Neural cell (in vitro differentiated cells): Measurements from ENCODE around the gene CCDC127. TPM values are rescaled to one million over a fixed set of nuclear protein-coding genes. Genes with fewer than 3 reads are reported as not detected.

Experiments used
- H2AFZ ChIP-seq: fragments of 200-600, 300-800 bp; sonication (generic), shearing (Covaris generic); 2 replicates; pipeline ENCODE4 v1.6.0; 2014; ENCODE audit warnings: low read depth, mild to moderate bottlenecking, antibody characterized with exemption, low read length, moderate library complexity
- H3F3A ChIP-seq: fragments of 200-600 bp; shearing (Covaris generic); 2 replicates; pipeline ENCODE4 v1.6.1; 2016; ENCODE audit warnings: mild to moderate bottlenecking, moderate library complexity, mixed read lengths, antibody characterized with exemption, low read length; ENCODE audit not compliant: insufficient read depth, poor library complexity, severe bottlenecking
- H3K27ac ChIP-seq: fragments of 200-600, 300-800 bp; sonication (generic), shearing (Covaris generic); 2 replicates; pipeline ENCODE4 v1.5.1; 2014; ENCODE audit warnings: mild to moderate bottlenecking, low read length, moderate library complexity
- H3K27me3 ChIP-seq: fragments of 300-800, 200-600 bp; sonication (generic), shearing (Covaris generic); 2 replicates; pipeline ENCODE4 v1.6.0; 2014; ENCODE audit warnings: mild to moderate bottlenecking, low read depth, low read length, moderate library complexity; ENCODE audit not compliant: insufficient read depth
- H3K36me3 ChIP-seq: fragments of 300-800, 200-600 bp; sonication (generic), shearing (Covaris generic); 2 replicates; pipeline ENCODE4 v1.5.1; 2014; ENCODE audit warnings: mild to moderate bottlenecking, antibody characterized with exemption, low read length, moderate library complexity; ENCODE audit not compliant: insufficient read depth
- H3K4me2 ChIP-seq: fragments of 300-800, 200-600 bp; sonication (generic), shearing (Covaris generic); 2 replicates; pipeline ENCODE4 v1.6.0; 2014; ENCODE audit warnings: mild to moderate bottlenecking, low read length
- H3K4me3 ChIP-seq: fragments of 300-800, 200-600 bp; sonication (generic), shearing (Covaris generic); 2 replicates; pipeline ENCODE4 v1.5.1; 2014; ENCODE audit warnings: mild to moderate bottlenecking, low read length, moderate library complexity
- H3K79me2 ChIP-seq: fragments of 200-600 bp; shearing (Covaris generic); replicated peaks from 2 replicates; pipeline ENCODE4 v1.6.0; 2014; ENCODE audit warnings: mild to moderate bottlenecking, low read length, moderate library complexity; ENCODE audit not compliant: insufficient read depth
- H3K9ac ChIP-seq: fragments of 300-800, 200-600 bp; sonication (generic), shearing (Covaris generic); 2 replicates; pipeline ENCODE4 v1.6.1; 2016; ENCODE audit warnings: mild to moderate bottlenecking, low read length, mixed read lengths
- H3K9me2 ChIP-seq: fragments of 200-600 bp; shearing (Covaris generic); 2 replicates; pipeline ENCODE4 v1.6.1; 2016; ENCODE audit warnings: mild to moderate bottlenecking, low read length, mixed read lengths; ENCODE audit not compliant: insufficient read depth
- H3K9me3 ChIP-seq: fragments of 200-600, 300-800 bp; sonication (generic), shearing (Covaris generic); 2 replicates; pipeline ENCODE4 v1.6.1; 2016; ENCODE audit warnings: mild to moderate bottlenecking, mixed run types, low read length, moderate library complexity, mixed read lengths
- H4K20me1 ChIP-seq: fragments of 200-600 bp; shearing (Covaris generic); 2 replicates; pipeline ENCODE4 v1.6.1; 2016; ENCODE audit warnings: mild to moderate bottlenecking, mixed run types; ENCODE audit not compliant: insufficient read depth
- EP300 ChIP-seq: fragments of 450-650 bp; conservative IDR thresholded peaks from 2 replicates; pipeline ENCODE4 v1.6.1; 2014; ENCODE audit warnings: antibody characterized with exemption, mild to moderate bottlenecking, moderate library complexity; ENCODE audit not compliant: poor library complexity, severe bottlenecking
- EZH2 ChIP-seq: fragments of 200-600, 300-800 bp; shearing (Covaris generic), sonication (generic); IDR thresholded peaks from 2 replicates; pipeline ENCODE4 v1.6.1; 2014; ENCODE audit warnings: antibody characterized with exemption, low read length, borderline replicate concordance, mild to moderate bottlenecking; ENCODE audit not compliant: insufficient read depth, poor library complexity, severe bottlenecking
- MXI1 ChIP-seq: fragments of 450-650 bp; conservative IDR thresholded peaks from 2 replicates; pipeline ENCODE4 v1.6.1; 2014; ENCODE audit warnings: antibody characterized with exemption, mild to moderate bottlenecking; ENCODE audit not compliant: poor library complexity, severe bottlenecking
- POLR2AphosphoS5 ChIP-seq: IDR thresholded peaks from 2 replicates; pipeline ENCODE4 v1.6.1; 2012
- RAD21 ChIP-seq: fragments of 450-650 bp; conservative IDR thresholded peaks from 2 replicates; pipeline ENCODE4 v1.6.1; 2014; ENCODE audit warnings: antibody characterized with exemption, mild to moderate bottlenecking, moderate library complexity
- SMC3 ChIP-seq: fragments of 450-650 bp; conservative IDR thresholded peaks from 2 replicates; pipeline ENCODE4 v1.6.1; 2014; ENCODE audit warnings: antibody characterized with exemption, mild to moderate bottlenecking, moderate library complexity; ENCODE audit not compliant: poor library complexity
- TAF1 ChIP-seq: IDR thresholded peaks from 2 replicates; pipeline ENCODE4 v1.6.1; 2012; ENCODE audit warnings: low read depth
- polyA plus RNA-seq: library from polyadenylated mRNA; depleted of rRNA; stranded (reverse); fragments of >200 nt; gene quantifications from 2 replicates; pipeline ENCODE4 v1.2.3, GENCODE V29; 2014
- TF ChIP-seq, protein P1 (sequence below): fragments of 450-650 bp; IDR thresholded peaks from 2 replicates; pipeline ENCODE4 v1.5.1; 2014; ENCODE audit warnings: antibody characterized with exemption, mild to moderate bottlenecking, moderate library complexity; ENCODE audit not compliant: poor library complexity, severe bottlenecking
- TF ChIP-seq, protein P2 (sequence below): IDR thresholded peaks from 2 replicates; pipeline ENCODE4 v1.6.1; 2012; ENCODE audit warnings: borderline replicate concordance

The CCDC127 gene
- polyA plus RNA-seq, 1 donor from 2014 or later, result 5.4 TPM

DNA sequence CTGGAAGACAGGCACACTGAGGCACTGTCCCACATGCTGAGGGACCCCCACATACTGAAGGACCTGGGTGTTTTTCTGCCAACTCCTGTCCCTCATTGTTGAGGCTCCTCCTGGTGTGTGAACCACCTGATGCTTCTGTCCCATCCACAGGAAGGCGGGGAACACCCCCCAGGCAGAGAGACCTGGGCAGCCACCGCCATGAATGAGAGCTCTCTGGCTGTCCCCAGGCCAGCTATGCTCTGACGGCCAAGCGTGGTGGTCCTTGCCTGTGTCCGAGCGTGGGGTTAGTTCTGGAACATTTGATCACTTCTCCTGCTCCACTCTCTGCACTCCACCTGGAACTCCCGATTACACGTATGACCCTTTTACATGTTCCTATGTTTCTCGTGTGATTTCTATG, 38.6 kb downstream of the CCDC127 start:
- Histone ChIP-seq H3K27ac (no peak overlapping the region), H3K27me3 (no peaks in the 10 kb centered on the region), H3K9me3 (no peaks in the 10 kb centered on the region), H4K20me1 (no peaks in the 10 kb centered on the region), H2AFZ (no peak overlapping the region), H3F3A (no peaks in the 10 kb centered on the region), H3K4me3 (no peak overlapping the region), H3K4me2 (no peak overlapping the region), H3K36me3 (no peaks in the 10 kb centered on the region), H3K79me2 (no peaks in the 10 kb centered on the region), H3K9ac (no peak overlapping the region), H3K9me2 (no peaks in the 10 kb centered on the region)
- no peak for TF ChIP-seq TAF1
- TF ChIP-seq, protein P1, sequence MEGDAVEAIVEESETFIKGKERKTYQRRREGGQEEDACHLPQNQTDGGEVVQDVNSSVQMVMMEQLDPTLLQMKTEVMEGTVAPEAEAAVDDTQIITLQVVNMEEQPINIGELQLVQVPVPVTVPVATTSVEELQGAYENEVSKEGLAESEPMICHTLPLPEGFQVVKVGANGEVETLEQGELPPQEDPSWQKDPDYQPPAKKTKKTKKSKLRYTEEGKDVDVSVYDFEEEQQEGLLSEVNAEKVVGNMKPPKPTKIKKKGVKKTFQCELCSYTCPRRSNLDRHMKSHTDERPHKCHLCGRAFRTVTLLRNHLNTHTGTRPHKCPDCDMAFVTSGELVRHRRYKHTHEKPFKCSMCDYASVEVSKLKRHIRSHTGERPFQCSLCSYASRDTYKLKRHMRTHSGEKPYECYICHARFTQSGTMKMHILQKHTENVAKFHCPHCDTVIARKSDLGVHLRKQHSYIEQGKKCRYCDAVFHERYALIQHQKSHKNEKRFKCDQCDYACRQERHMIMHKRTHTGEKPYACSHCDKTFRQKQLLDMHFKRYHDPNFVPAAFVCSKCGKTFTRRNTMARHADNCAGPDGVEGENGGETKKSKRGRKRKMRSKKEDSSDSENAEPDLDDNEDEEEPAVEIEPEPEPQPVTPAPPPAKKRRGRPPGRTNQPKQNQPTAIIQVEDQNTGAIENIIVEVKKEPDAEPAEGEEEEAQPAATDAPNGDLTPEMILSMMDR, result no peak
- no peak for TF ChIP-seq EP300
- TF ChIP-seq RAD21, result no peak
- no peak for TF ChIP-seq MXI1
- no peak for TF ChIP-seq SMC3
- TF ChIP-seq, protein P2, sequence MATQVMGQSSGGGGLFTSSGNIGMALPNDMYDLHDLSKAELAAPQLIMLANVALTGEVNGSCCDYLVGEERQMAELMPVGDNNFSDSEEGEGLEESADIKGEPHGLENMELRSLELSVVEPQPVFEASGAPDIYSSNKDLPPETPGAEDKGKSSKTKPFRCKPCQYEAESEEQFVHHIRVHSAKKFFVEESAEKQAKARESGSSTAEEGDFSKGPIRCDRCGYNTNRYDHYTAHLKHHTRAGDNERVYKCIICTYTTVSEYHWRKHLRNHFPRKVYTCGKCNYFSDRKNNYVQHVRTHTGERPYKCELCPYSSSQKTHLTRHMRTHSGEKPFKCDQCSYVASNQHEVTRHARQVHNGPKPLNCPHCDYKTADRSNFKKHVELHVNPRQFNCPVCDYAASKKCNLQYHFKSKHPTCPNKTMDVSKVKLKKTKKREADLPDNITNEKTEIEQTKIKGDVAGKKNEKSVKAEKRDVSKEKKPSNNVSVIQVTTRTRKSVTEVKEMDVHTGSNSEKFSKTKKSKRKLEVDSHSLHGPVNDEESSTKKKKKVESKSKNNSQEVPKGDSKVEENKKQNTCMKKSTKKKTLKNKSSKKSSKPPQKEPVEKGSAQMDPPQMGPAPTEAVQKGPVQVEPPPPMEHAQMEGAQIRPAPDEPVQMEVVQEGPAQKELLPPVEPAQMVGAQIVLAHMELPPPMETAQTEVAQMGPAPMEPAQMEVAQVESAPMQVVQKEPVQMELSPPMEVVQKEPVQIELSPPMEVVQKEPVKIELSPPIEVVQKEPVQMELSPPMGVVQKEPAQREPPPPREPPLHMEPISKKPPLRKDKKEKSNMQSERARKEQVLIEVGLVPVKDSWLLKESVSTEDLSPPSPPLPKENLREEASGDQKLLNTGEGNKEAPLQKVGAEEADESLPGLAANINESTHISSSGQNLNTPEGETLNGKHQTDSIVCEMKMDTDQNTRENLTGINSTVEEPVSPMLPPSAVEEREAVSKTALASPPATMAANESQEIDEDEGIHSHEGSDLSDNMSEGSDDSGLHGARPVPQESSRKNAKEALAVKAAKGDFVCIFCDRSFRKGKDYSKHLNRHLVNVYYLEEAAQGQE, result no peak
- no peak for TF ChIP-seq EZH2
- TF ChIP-seq POLR2AphosphoS5, result no peak

DNA sequence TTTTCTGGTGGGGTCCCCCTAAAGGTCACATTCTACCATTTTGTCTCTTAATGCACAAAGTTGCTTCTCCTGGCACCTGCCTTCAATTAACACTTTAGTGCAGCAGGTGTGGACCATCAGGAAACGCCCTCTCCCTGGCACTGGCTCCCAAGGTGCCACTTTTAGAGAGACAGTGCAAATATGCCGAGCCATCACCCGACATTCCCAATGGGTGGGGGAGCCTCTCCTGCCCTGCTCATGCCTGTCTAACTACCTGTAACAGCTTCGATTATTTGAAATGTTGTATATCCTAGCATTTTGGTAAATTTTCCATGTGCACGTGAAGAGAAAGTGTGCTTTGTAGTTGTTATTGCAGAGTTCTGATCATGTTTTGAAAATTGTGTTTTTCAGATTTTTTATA, 39.8 kb downstream of the CCDC127 start:
- Histone ChIP-seq H3K9ac (no peak overlapping the region), H2AFZ (no peak overlapping the region), H3K9me2 (no peaks in the 10 kb centered on the region), H3K79me2 (no peaks in the 10 kb centered on the region), H3K4me3 (no peak overlapping the region), H3K9me3 (no peaks in the 10 kb centered on the region), H3K27ac (no peak overlapping the region), H3K27me3 (no peaks in the 10 kb centered on the region), H3K4me2 (no peak overlapping the region), H3F3A (no peaks in the 10 kb centered on the region), H4K20me1 (no peaks in the 10 kb centered on the region), H3K36me3 (no peaks in the 10 kb centered on the region)
- TF ChIP-seq TAF1, result no peak
- TF ChIP-seq SMC3, result no peak
- no peak for TF ChIP-seq RAD21
- TF ChIP-seq, protein P1, result no peak
- no peak for TF ChIP-seq MXI1
- TF ChIP-seq POLR2AphosphoS5, result no peak
- no peak for TF ChIP-seq EZH2
- TF ChIP-seq, protein P2, result no peak
- TF ChIP-seq EP300, result no peak
